Lower leg skin (tissue), 3 donors: ENCODE measurements around the gene PRAMEF14.
"Not testable (repeated sequence)": the region's sequence is repeated elsewhere in the genome, so short reads cannot be mapped to it uniquely, and the experiment has no call there.

Experiments used
- POLR2A ChIP-seq, 2 donors: fragments of 450-650 bp; IDR thresholded peaks; one replicate each; pipeline ENCODE4 v1.6.1; 2016 to 2017; ENCODE audit warnings: antibody characterized with exemption in 2 of 2, mild to moderate bottlenecking in 1 of 2, moderate library complexity in 1 of 2
- TF ChIP-seq, protein P1 (sequence below), 3 donors: fragments of 450-650 bp; IDR thresholded peaks; one replicate each; pipeline ENCODE4 v1.5.1; 2016; ENCODE audit warnings: antibody characterized with exemption in 3 of 3, mild to moderate bottlenecking in 3 of 3, moderate library complexity in 2 of 3

DNA sequence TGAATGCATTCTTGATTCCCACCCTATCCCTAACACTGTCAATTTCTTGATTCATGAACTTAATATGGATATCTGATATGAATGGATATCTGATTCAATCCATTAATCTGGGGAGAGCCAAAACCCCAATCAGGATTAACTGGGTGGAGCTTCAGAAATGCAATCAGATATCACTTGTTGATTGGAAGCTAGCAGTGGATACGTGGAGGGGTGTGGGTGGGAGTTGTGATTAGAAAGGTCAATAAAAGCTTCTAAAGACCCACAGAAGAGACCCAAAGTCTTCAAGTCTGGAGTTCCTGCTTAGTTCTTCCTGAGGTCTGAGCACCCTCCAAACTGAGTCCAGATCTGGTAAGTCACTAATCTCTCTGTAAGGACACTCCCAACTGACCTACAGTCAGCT is 43.7 kb downstream of the PRAMEF14 start, which contains the start of gene PRAMEF33:
- TF ChIP-seq, protein P1, sequence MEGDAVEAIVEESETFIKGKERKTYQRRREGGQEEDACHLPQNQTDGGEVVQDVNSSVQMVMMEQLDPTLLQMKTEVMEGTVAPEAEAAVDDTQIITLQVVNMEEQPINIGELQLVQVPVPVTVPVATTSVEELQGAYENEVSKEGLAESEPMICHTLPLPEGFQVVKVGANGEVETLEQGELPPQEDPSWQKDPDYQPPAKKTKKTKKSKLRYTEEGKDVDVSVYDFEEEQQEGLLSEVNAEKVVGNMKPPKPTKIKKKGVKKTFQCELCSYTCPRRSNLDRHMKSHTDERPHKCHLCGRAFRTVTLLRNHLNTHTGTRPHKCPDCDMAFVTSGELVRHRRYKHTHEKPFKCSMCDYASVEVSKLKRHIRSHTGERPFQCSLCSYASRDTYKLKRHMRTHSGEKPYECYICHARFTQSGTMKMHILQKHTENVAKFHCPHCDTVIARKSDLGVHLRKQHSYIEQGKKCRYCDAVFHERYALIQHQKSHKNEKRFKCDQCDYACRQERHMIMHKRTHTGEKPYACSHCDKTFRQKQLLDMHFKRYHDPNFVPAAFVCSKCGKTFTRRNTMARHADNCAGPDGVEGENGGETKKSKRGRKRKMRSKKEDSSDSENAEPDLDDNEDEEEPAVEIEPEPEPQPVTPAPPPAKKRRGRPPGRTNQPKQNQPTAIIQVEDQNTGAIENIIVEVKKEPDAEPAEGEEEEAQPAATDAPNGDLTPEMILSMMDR (IDR thresholded peaks at IDR 0.05) = not testable (repeated sequence)
- TF ChIP-seq POLR2A (IDR thresholded peaks at IDR 0.05) = not testable (repeated sequence)
